ENCODE measurements around the gene CREB3L2. TPM values are rescaled to one million over a fixed set of nuclear protein-coding genes. Genes with fewer than 3 reads are reported as not detected.
A peak's percentile ranks its signal among the peaks of the same experiment; 100 is the strongest.

CREB3L2 gene
- total RNA-seq, 3 donors from 2014 or later, result 15.8 to 54.3 (median 40.6) TPM

- DNase-seq (no peak), ATAC-seq (no peak)
- TF ChIP-seq, protein P1, sequence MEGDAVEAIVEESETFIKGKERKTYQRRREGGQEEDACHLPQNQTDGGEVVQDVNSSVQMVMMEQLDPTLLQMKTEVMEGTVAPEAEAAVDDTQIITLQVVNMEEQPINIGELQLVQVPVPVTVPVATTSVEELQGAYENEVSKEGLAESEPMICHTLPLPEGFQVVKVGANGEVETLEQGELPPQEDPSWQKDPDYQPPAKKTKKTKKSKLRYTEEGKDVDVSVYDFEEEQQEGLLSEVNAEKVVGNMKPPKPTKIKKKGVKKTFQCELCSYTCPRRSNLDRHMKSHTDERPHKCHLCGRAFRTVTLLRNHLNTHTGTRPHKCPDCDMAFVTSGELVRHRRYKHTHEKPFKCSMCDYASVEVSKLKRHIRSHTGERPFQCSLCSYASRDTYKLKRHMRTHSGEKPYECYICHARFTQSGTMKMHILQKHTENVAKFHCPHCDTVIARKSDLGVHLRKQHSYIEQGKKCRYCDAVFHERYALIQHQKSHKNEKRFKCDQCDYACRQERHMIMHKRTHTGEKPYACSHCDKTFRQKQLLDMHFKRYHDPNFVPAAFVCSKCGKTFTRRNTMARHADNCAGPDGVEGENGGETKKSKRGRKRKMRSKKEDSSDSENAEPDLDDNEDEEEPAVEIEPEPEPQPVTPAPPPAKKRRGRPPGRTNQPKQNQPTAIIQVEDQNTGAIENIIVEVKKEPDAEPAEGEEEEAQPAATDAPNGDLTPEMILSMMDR (IDR thresholded peaks at IDR 0.05), result no peak
- intact Hi-C loops (cut with DNase I, micrococcal nuclease), result loop anchor here (5.0 kb wide), 1 partner anchor 238 kb away; no protein-coding TSS in a partner anchor
- Histone ChIP-seq H3K36me3 (ENCODE audit: low read depth) (no peaks in the 10 kb centered on the region), H3K4me1 (ENCODE audit: low read depth) (peaks cover 5% of the 10 kb centered on the region), H3K9me3 (no peaks in the 10 kb centered on the region), H3K4me3 (no peak overlapping the region)
These were observed 106.3 kb downstream of the CREB3L2 start for GRCh38 chr7:137895301-137896221.

DNA sequence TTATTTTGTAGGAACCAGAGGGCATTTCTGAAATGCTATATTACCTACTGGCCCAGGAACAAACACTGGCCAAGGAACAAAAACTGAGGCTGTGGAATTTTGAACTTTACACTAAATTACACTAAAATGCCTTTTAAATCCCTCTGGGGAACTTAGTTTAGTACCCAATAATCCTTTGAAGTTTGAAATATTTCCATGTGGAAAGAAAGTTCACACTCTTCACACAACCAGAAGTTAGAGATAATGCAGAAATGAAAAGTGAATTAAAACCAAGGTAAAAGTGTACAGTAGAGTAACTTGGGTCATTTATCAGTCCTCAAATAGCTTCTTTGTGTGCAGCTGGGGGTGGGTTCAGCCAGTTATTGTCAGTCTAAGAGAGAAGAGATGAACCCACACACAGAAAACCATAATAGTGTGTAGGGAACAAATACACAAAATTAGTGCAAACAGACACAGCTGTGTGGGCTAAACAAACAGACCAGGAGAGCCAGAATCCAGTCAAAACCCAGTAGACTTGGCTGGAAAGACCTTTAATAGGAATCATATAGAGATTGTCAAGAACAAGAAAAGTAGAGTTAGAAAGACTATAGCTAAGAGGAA lies 108.6 kb downstream of the CREB3L2 start:
- no peaks in the 10 kb centered on the region for H3K36me3 ChIP-seq (ENCODE audit: low read depth)

GRCh38 chr7:137891016-137891655 lies 110.8 kb downstream of the CREB3L2 start:
- ATAC-seq (peak; percentile 62), DNase-seq (no peak)
- intact Hi-C loops (cut with DNase I, micrococcal nuclease), result no loop called here
- H3K4me3 ChIP-seq, result no peak overlapping the region
- no peaks in the 10 kb centered on the region for H3K9me3 ChIP-seq
- H3K36me3 ChIP-seq (ENCODE audit: low read depth), result no peaks in the 10 kb centered on the region
- TF ChIP-seq, protein P1 (IDR thresholded peaks at IDR 0.05), result no peak
- H3K4me1 ChIP-seq (ENCODE audit: low read depth), result peaks cover 5% of the 10 kb centered on the region

More for the DNA sequence above, 108.6 kb downstream of the CREB3L2 start:
- DNase-seq, result no peak
- TF ChIP-seq, protein P1 (IDR thresholded peaks at IDR 0.05), result no peak
- no peaks in the 10 kb centered on the region for H3K9me3 ChIP-seq
- intact Hi-C loops (cut with DNase I, micrococcal nuclease), result no loop called here
- H3K4me3 ChIP-seq, result no peak overlapping the region
- no peak for ATAC-seq
- H3K4me1 ChIP-seq (ENCODE audit: low read depth), result peaks cover 5% of the 10 kb centered on the region

- DNase-seq, result no peak
- no peaks in the 10 kb centered on the region for H3K36me3 ChIP-seq (ENCODE audit: low read depth)
- H3K4me3 ChIP-seq, result no peak overlapping the region
- TF ChIP-seq, protein P1 (IDR thresholded peaks at IDR 0.05), result no peak
- peak; percentile 54 for ATAC-seq
- intact Hi-C loops (cut with DNase I, micrococcal nuclease), result no loop called here
- H3K4me1 ChIP-seq (ENCODE audit: low read depth), result peaks cover 5% of the 10 kb centered on the region
- H3K9me3 ChIP-seq, result no peaks in the 10 kb centered on the region
These were observed 111.4 kb downstream of the CREB3L2 start for GRCh38 chr7:137890449-137890921.

DNA sequence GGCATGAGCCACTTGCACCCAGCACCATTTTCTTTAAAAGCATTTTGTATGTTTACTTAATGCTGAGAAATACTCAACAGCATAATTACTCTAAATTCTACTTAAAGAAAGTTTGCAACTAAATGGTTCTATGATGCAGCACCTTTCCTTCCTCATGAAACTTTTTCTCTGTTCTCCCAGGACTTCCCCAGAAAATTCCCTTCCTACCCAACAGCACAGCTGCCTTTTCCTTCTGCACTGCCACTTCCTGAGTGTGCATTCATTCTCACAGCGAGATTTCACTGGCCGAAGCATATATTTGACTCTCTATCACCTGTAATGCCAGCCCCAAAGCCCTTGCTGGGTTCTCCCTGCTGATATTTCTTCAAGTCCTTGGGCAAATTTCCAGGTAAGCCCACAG lies 113.6 kb downstream of the CREB3L2 start:
- H3K9me3 ChIP-seq, result no peaks in the 10 kb centered on the region

More for the DNA sequence above, 113.6 kb downstream of the CREB3L2 start:
- DNase-seq (no peak), ATAC-seq (no peak)
- no peak overlapping the region for H3K4me3 ChIP-seq
- peaks cover 5% of the 10 kb centered on the region for H3K4me1 ChIP-seq (ENCODE audit: low read depth)
- intact Hi-C loops (cut with DNase I, micrococcal nuclease), result no loop called here
- TF ChIP-seq, protein P1 (IDR thresholded peaks at IDR 0.05), result no peak
- peaks cover 4% of the 10 kb centered on the region for H3K36me3 ChIP-seq (ENCODE audit: low read depth)
